Gastroesophageal sphincter (tissue), 4 donors: ENCODE measurements around the gene ENTHD1. TPM values are rescaled to one million over a fixed set of nuclear protein-coding genes. Genes with fewer than 3 reads are reported as not detected.

ENCODE experiments used
- ATAC-seq: fragments of 150-250 bp; one replicate; pipeline ENCODE4 v1.9.1; 2016; ENCODE audit warnings: mild to moderate bottlenecking, moderate library complexity
- H3K27ac ChIP-seq, 4 donors: fragments of 200-600 bp; sonication (generic) in 3 of 4; 1 replicate in 3 of 4; 2 replicates in 1 of 4; pipeline ENCODE4 v1.5.1; 2016 to 2019
- H3K27me3 ChIP-seq: fragments of 200-600 bp; sonication (generic); one replicate; pipeline ENCODE4 v1.5.1; 2019
- H3K36me3 ChIP-seq, 2 donors: fragments of 200-600 bp; sonication (generic); one replicate each; pipeline ENCODE4 v1.5.1; 2019; ENCODE audit warnings: control low read depth in 1 of 2
- H3K4me1 ChIP-seq, 3 donors: fragments of 200-600 bp; sonication (generic); 1 replicate in 2 of 3; 2 replicates in 1 of 3; pipeline ENCODE4 v1.5.1; 2016 to 2019; ENCODE audit warnings: control low read depth in 2 of 3
- H3K4me3 ChIP-seq, 2 donors: fragments of 200-600 bp; sonication (generic); one replicate each; pipeline ENCODE4 v1.5.1; 2019; ENCODE audit warnings: mild to moderate bottlenecking in 1 of 2, moderate library complexity in 1 of 2
- H3K9me3 ChIP-seq, 3 donors: fragments of 200-600 bp; sonication (generic); one replicate each; pipeline ENCODE4 v1.5.1; 2017 to 2019; ENCODE audit warnings: control low read depth in 2 of 3
- CTCF ChIP-seq, 4 experiments: fragments of 200-600 bp in 2 of 4; fragments of 450-650 bp in 2 of 4; sonication (generic) in 1 of 4; IDR thresholded peaks; one replicate each; pipeline ENCODE4 v1.5.1; 2017 to 2019; ENCODE audit warnings: antibody characterized with exemption in 4 of 4, mild to moderate bottlenecking in 2 of 4, moderate library complexity in 2 of 4
- EP300 ChIP-seq: sonication (generic); formaldehyde crosslinking; IDR thresholded peaks from one replicate; pipeline ENCODE4 v1.6.1; 2017; ENCODE audit warnings: antibody characterized with exemption, mild to moderate bottlenecking
- POLR2A ChIP-seq, 2 donors: fragments of 450-650 bp; IDR thresholded peaks; one replicate each; pipeline ENCODE4 v1.6.1; 2017; ENCODE audit warnings: antibody characterized with exemption in 2 of 2, mild to moderate bottlenecking in 2 of 2, moderate library complexity in 1 of 2
- POLR2AphosphoS5 ChIP-seq: sonication (generic); formaldehyde crosslinking; IDR thresholded peaks from one replicate; pipeline ENCODE4 v1.6.1; 2017; ENCODE audit warnings: antibody characterized with exemption
- WGBS, 2 donors: methylation state at CpG; one replicate each; pipeline ENCODE4 v1.1.5; 2018; ENCODE audit warnings: low coverage in 1 of 2; 5-methylcytosine and 5-hydroxymethylcytosine counted together
- total RNA-seq, 4 donors: library from RNA; depleted of rRNA; stranded (reverse); fragments of >200 nt; gene quantifications; one replicate each; pipeline ENCODE4 v1.1.0, GENCODE V29; 2016

ENTHD1 gene
- total RNA-seq, 4 donors from 2014 or later: 0.47 TPM; not detected in 3

GRCh38 chr22:39724390-39724789, 169.2 kb downstream of the ENTHD1 start:
- Histone ChIP-seq H3K9me3 (no peaks in the 10 kb centered on the region), H3K4me1 (no peaks in the 10 kb centered on the region), H3K36me3 (no peaks in the 10 kb centered on the region), H3K4me3 (no peak overlapping the region), H3K27me3 (peaks cover 61% of the 10 kb centered on the region), H3K27ac (no peak overlapping the region)
- no peak for ATAC-seq
- WGBS, 2 donors: 82 to 93% methylated on average over 2 to 3 of the region's 4 CpGs
- TF ChIP-seq CTCF (IDR thresholded peaks at IDR 0.05): no peak
- no peak for TF ChIP-seq POLR2A (IDR thresholded peaks at IDR 0.05)
- TF ChIP-seq POLR2AphosphoS5: no peak
- TF ChIP-seq EP300: no peak

- Histone ChIP-seq H3K27me3 (peaks cover 59% of the 10 kb centered on the region), H3K4me3 (no peak overlapping the region), H3K36me3 (no peaks in the 10 kb centered on the region), H3K27ac (no peak overlapping the region), H3K9me3 (no peaks in the 10 kb centered on the region), H3K4me1 (no peaks in the 10 kb centered on the region)
- WGBS, 2 donors: 50 to 54% methylated on average over 1 to 2 of the region's 3 CpGs
- ATAC-seq: no peak
- TF ChIP-seq POLR2AphosphoS5: no peak
- TF ChIP-seq CTCF (IDR thresholded peaks at IDR 0.05): no peak
- TF ChIP-seq EP300: no peak
- TF ChIP-seq POLR2A (IDR thresholded peaks at IDR 0.05): no peak
These were observed 169.6 kb downstream of the ENTHD1 start for GRCh38 chr22:39723899-39724351.

- no peak for TF ChIP-seq EP300
- TF ChIP-seq POLR2A (IDR thresholded peaks at IDR 0.05): no peak
- no peak for TF ChIP-seq POLR2AphosphoS5
- TF ChIP-seq CTCF (IDR thresholded peaks at IDR 0.05): no peak
- Histone ChIP-seq H3K27ac (no peak overlapping the region), H3K36me3 (no peaks in the 10 kb centered on the region), H3K9me3 (no peaks in the 10 kb centered on the region), H3K4me1 (no peaks in the 10 kb centered on the region), H3K27me3 (peaks cover 54% of the 10 kb centered on the region), H3K4me3 (no peak overlapping the region)
- WGBS, 2 donors: 85 to 90% methylated on average over 2 to 6 of the region's 10 CpGs
- ATAC-seq: no peak
These were observed 170.1 kb downstream of the ENTHD1 start for GRCh38 chr22:39723463-39723862.

- 86 to 93% methylated on average over 2 to 4 of the region's 4 CpGs for WGBS, 2 donors
- Histone ChIP-seq H3K4me1 (no peaks in the 10 kb centered on the region), H3K27me3 (peaks cover 44% of the 10 kb centered on the region), H3K27ac (no peak overlapping the region), H3K9me3 (no peaks in the 10 kb centered on the region), H3K4me3 (no peak overlapping the region), H3K36me3 (no peaks in the 10 kb centered on the region)
- ATAC-seq: no peak
- TF ChIP-seq CTCF (IDR thresholded peaks at IDR 0.05) (no peak), EP300 (no peak), POLR2AphosphoS5 (no peak), POLR2A (IDR thresholded peaks at IDR 0.05) (no peak)
These were observed 171.1 kb downstream of the ENTHD1 start for GRCh38 chr22:39722501-39722900.

GRCh38 chr22:39722032-39722325, 171.6 kb downstream of the ENTHD1 start:
- Histone ChIP-seq H3K27me3 (peaks cover 42% of the 10 kb centered on the region), H3K4me1 (no peaks in the 10 kb centered on the region), H3K36me3 (no peaks in the 10 kb centered on the region), H3K27ac (no peak overlapping the region), H3K9me3 (no peaks in the 10 kb centered on the region), H3K4me3 (no peak overlapping the region)
- TF ChIP-seq EP300: no peak
- no peak for TF ChIP-seq POLR2AphosphoS5
- TF ChIP-seq POLR2A (IDR thresholded peaks at IDR 0.05): no peak
- no peak for TF ChIP-seq CTCF (IDR thresholded peaks at IDR 0.05)
- 65% methylated on average over 3 of the region's 6 CpGs; no CpG with 5 or more reads in 1 of the 2 donors for WGBS, 2 donors
- no peak for ATAC-seq
